Measurements from ENCODE around the gene GPR39.

GPR39 gene

GRCh38 chr2:132681766-132682165 lies 265.2 kb downstream of the GPR39 start:
- DNase-seq = no peak

GRCh38 chr2:132690664-132691303 lies 274.2 kb downstream of the GPR39 start:
- no peak for DNase-seq

GRCh38 chr2:132691556-132691955 lies 275.0 kb downstream of the GPR39 start:
- no peak for DNase-seq

- no peak for DNase-seq
These were observed 276.2 kb downstream of the GPR39 start for GRCh38 chr2:132692816-132693215.
